H1 (cell line): Measurements from ENCODE around the gene SAFB. TPM values are rescaled to one million over a fixed set of nuclear protein-coding genes. Genes with fewer than 3 reads are reported as not detected.

Experiments
- CTCF ChIA-PET: fragments of 300-600 bp; sonication (Branson Sonifier 250); formaldehyde crosslinking; loops from one replicate; lab custom pipeline; 2021; ENCODE audit not compliant: partially characterized antibody; lab: Charles Lee
- POLR2A ChIA-PET: fragments of 300-600 bp; sonication (Branson Sonifier 250); formaldehyde crosslinking; loops from one replicate; lab custom pipeline; 2021; ENCODE audit warnings: inconsistent platforms; ENCODE audit not compliant: partially characterized antibody; lab: Charles Lee
- DNase-seq, 2 experiments: peaks; one replicate each; pipeline versions ENCODE4 v3.0.0 to v3.0.0-alpha.2; 2010 to 2022; ENCODE audit warnings: low spot score in 2 of 2, low read depth in 1 of 2, mixed read lengths in 1 of 2
- FAIRE-seq: peaks from 2 replicates; lab custom pipeline; 2011; peaks lifted over from hg19 to GRCh38; lab: Jason Lieb, UNC
- H2AFZ ChIP-seq: 2 replicates; pipeline ENCODE4 v1.8.1; 2012; ENCODE audit warnings: low read length, inconsistent platforms
- H2AK5ac ChIP-seq: 2 replicates; pipeline ENCODE4 v1.6.1; 2013; ENCODE audit warnings: low read depth, low read length
- H2BK120ac ChIP-seq: replicated peaks from 2 replicates; pipeline ENCODE3; 2013; ENCODE audit warnings: low read depth, low read length, inconsistent platforms
- H2BK12ac ChIP-seq: 2 replicates; pipeline ENCODE4 v1.6.1; 2013; ENCODE audit warnings: low read depth, low read length
- H2BK15ac ChIP-seq: 2 replicates; pipeline ENCODE4 v1.6.1; 2013; ENCODE audit warnings: low read length
- H2BK20ac ChIP-seq: 2 replicates; pipeline ENCODE4 v1.6.1; 2013; ENCODE audit warnings: low read length
- H2BK5ac ChIP-seq: 2 replicates; pipeline ENCODE4 v1.6.1; 2013; ENCODE audit warnings: low read depth, low read length
- H3K14ac ChIP-seq: 2 replicates; pipeline ENCODE4 v1.6.1; 2013; ENCODE audit warnings: inconsistent platforms; ENCODE audit not compliant: insufficient read length
- H3K18ac ChIP-seq: 2 replicates; pipeline ENCODE4 v1.6.1; 2013; ENCODE audit warnings: low read length; ENCODE audit errors: extremely low read depth
- H3K23ac ChIP-seq: 2 replicates; pipeline ENCODE4 v1.6.1; 2013; ENCODE audit warnings: inconsistent platforms; ENCODE audit not compliant: insufficient read length
- H3K23me2 ChIP-seq: 2 replicates; pipeline ENCODE4 v1.6.1; 2013; ENCODE audit warnings: low read depth, low read length
- H3K27ac ChIP-seq: 2 replicates; pipeline ENCODE4 v1.6.1; 2011; ENCODE audit warnings: low read depth, low read length, inconsistent platforms
- H3K27me3 ChIP-seq, 4 experiments: replicated peaks in 1 of 4; 1 replicate in 1 of 4; 2 replicates in 3 of 4; pipeline versions ENCODE4 v1.6.1 to v1.8.1; 2011 to 2013; ENCODE audit warnings: low read length in 3 of 4, mild to moderate bottlenecking in 3 of 4, inconsistent platforms in 2 of 4, mixed read lengths in 2 of 4, moderate library complexity in 1 of 4; ENCODE audit not compliant: control insufficient read depth in 3 of 4, insufficient read depth in 3 of 4; ENCODE audit errors: extremely low read depth in 1 of 4
- H3K36me3 ChIP-seq, 4 experiments: 2 replicates each; pipeline versions ENCODE4 v1.6.1 to v1.8.1; 2011 to 2013; ENCODE audit warnings: mild to moderate bottlenecking in 4 of 4, low read length in 3 of 4, moderate library complexity in 2 of 4, control low read depth in 1 of 4, inconsistent platforms in 1 of 4; ENCODE audit not compliant: insufficient read depth in 4 of 4, control insufficient read depth in 2 of 4
- H3K4ac ChIP-seq: replicated peaks from 2 replicates; pipeline ENCODE3; 2013; ENCODE audit warnings: low read length, low read depth, mixed read lengths, inconsistent platforms; ENCODE audit not compliant: insufficient read length
- H3K4me1 ChIP-seq, 4 experiments: replicated peaks in 1 of 4; 1 replicate in 1 of 4; 2 replicates in 3 of 4; pipeline versions ENCODE4 v1.6.1 to v1.8.1; 2011 to 2013; ENCODE audit warnings: low read length in 3 of 4, inconsistent platforms in 2 of 4, mixed read lengths in 1 of 4; ENCODE audit not compliant: insufficient read depth in 4 of 4, control insufficient read depth in 3 of 4
- H3K4me2 ChIP-seq, 2 experiments: 2 replicates each; pipeline versions ENCODE4 v1.6.1 to v1.8.1; 2011 to 2013; ENCODE audit warnings: low read depth in 2 of 2, low read length in 2 of 2, control low read depth in 1 of 2, inconsistent platforms in 1 of 2, mild to moderate bottlenecking in 1 of 2; ENCODE audit not compliant: insufficient read depth in 1 of 2
- H3K4me3 ChIP-seq, 4 experiments: fragments of 200-600, 300-600 bp in 1 of 4; sonication (generic), shearing (Covaris generic), sonication (Bioruptor Twin) in 1 of 4; 2 replicates each; pipeline versions ENCODE4 v1.5.1 to v1.8.1; 2011 to 2016; ENCODE audit warnings: low read length in 4 of 4, low read depth in 3 of 4, control low read depth in 2 of 4, inconsistent platforms in 2 of 4, mild to moderate bottlenecking in 2 of 4, mixed read lengths in 1 of 4, moderate library complexity in 1 of 4; ENCODE audit not compliant: insufficient read depth in 2 of 4; ENCODE audit errors: extremely low read depth in 1 of 4
- H3K56ac ChIP-seq: replicated peaks from 2 replicates; pipeline ENCODE3; 2013; ENCODE audit warnings: low read depth, mild to moderate bottlenecking, mixed read lengths, low read length, inconsistent platforms; ENCODE audit not compliant: insufficient read length
- H3K79me1 ChIP-seq: 2 replicates; pipeline ENCODE4 v1.6.1; 2013; ENCODE audit warnings: low read depth, low read length, control low read depth
- H3K79me2 ChIP-seq, 2 experiments: 2 replicates each; pipeline versions ENCODE4 v1.6.1 to v1.8.1; 2012 to 2013; ENCODE audit warnings: low read length in 2 of 2, mild to moderate bottlenecking in 2 of 2, inconsistent platforms in 1 of 2; ENCODE audit not compliant: insufficient read depth in 2 of 2, control insufficient read depth in 1 of 2
- H3K9ac ChIP-seq, 4 experiments: replicated peaks in 1 of 4; 1 replicate in 1 of 4; 2 replicates in 3 of 4; pipeline versions ENCODE4 v1.6.1 to v1.8.1; 2011 to 2013; ENCODE audit warnings: low read depth in 3 of 4, low read length in 3 of 4, control low read depth in 2 of 4, mild to moderate bottlenecking in 2 of 4, moderate library complexity in 2 of 4, inconsistent platforms in 1 of 4; ENCODE audit errors: extremely low read depth in 1 of 4
- H3K9me3 ChIP-seq, 2 experiments: 2 replicates each; pipeline versions ENCODE4 v1.6.1 to v1.8.1; 2012 to 2013; ENCODE audit warnings: mild to moderate bottlenecking in 2 of 2, moderate library complexity in 2 of 2, control low read depth in 1 of 2, inconsistent platforms in 1 of 2, low read depth in 1 of 2, low read length in 1 of 2, mixed read lengths in 1 of 2; ENCODE audit not compliant: insufficient read depth in 2 of 2
- H4K20me1 ChIP-seq, 2 experiments: replicated peaks in 1 of 2; 2 replicates each; pipeline versions ENCODE3 to v1.8.1; 2011 to 2013; ENCODE audit warnings: inconsistent platforms in 2 of 2, low read length in 2 of 2, mild to moderate bottlenecking in 1 of 2; ENCODE audit not compliant: insufficient read depth in 2 of 2, control insufficient read depth in 1 of 2
- H4K5ac ChIP-seq: 2 replicates; pipeline ENCODE4 v1.6.1; 2013; ENCODE audit warnings: low read length, low read depth, mixed read lengths, inconsistent platforms; ENCODE audit not compliant: insufficient read length
- H4K8ac ChIP-seq: 2 replicates; pipeline ENCODE4 v1.8.0; 2013; ENCODE audit warnings: mild to moderate bottlenecking, moderate library complexity, low read length, inconsistent platforms; ENCODE audit not compliant: insufficient read depth; ENCODE audit errors: extremely low read depth
- H4K91ac ChIP-seq: replicated peaks from 2 replicates; pipeline ENCODE3; 2013; ENCODE audit warnings: low read length, mixed read lengths, inconsistent platforms; ENCODE audit not compliant: insufficient read length
- BACH1 ChIP-seq: IDR thresholded peaks from 2 replicates; pipeline ENCODE4 v1.6.1; 2012; ENCODE audit warnings: low read length, improper control_type of control experiment
- CTCF ChIP-seq, 3 experiments: IDR thresholded peaks; 1 replicate in 2 of 3; 2 replicates in 1 of 3; pipeline versions ENCODE4 v1.5.1 to v1.6.1; 2011; ENCODE audit warnings: low read length in 3 of 3, mild to moderate bottlenecking in 3 of 3, inconsistent platforms in 2 of 3, low read depth in 1 of 3, moderate library complexity in 1 of 3; ENCODE audit not compliant: insufficient read depth in 1 of 3; ENCODE audit errors: control extremely low read depth in 1 of 3
- EZH2 ChIP-seq: fragments of 200-600 bp; sonication (generic); IDR thresholded peaks from 2 replicates; pipeline ENCODE4 v1.7.1; 2012; ENCODE audit warnings: low read depth, mild to moderate bottlenecking, moderate library complexity, low read length, inconsistent platforms; ENCODE audit not compliant: severe bottlenecking
- POLR2AphosphoS5 ChIP-seq: IDR thresholded peaks from 2 replicates; pipeline ENCODE4 v1.6.1; 2011; ENCODE audit warnings: low read depth, low read length
- USF2 ChIP-seq: IDR thresholded peaks from 2 replicates; pipeline ENCODE4 v1.6.1; 2011; ENCODE audit warnings: low read length, improper control_type of control experiment
- WGBS, 2 experiments: shearing (Covaris generic) in 1 of 2; methylation state at CpG; one replicate each; pipeline versions ENCODE4 v1.1.6 to v1.1.7; 2013 to 2015; ENCODE audit warnings: low lambda C conversion rate in 2 of 2, mixed read lengths in 2 of 2, inconsistent platforms in 1 of 2, low coverage in 1 of 2, missing lambda C conversion rate in 1 of 2; ENCODE audit not compliant: insufficient replicate concordance in 2 of 2, insufficient coverage in 1 of 2, insufficient read length in 1 of 2; ENCODE audit errors: extremely low coverage in 1 of 2, missing lambda C conversion rate in 1 of 2; 5-methylcytosine and 5-hydroxymethylcytosine counted together
- polyA plus RNA-seq, 7 experiments: library from polyadenylated mRNA; depleted of rRNA in 3 of 7; stranded (reverse) in 5 of 7; unstranded in 2 of 7; fragments of >200 nt in 5 of 7; fragments of 200-250 nt in 2 of 7; gene quantifications; 1 replicate in 5 of 7; 2 replicates in 1 of 7; 4 replicates in 1 of 7; pipeline versions ENCODE4 v1.2.1 to v1.2.3, GENCODE V29; 2011 to 2013; ENCODE audit warnings: missing spikeins in 2 of 7, mixed read lengths in 2 of 7
- total RNA-seq: library from RNA; stranded (reverse); fragmentation: NEBNext Ultra II Directional; extraction: Animal tissue kit (Norgen Biotek cat#: 25700); gene quantifications from 2 replicates; pipeline ENCODE4 v1.2.1, GENCODE V29; 2021

SAFB gene
- total and polyA plus RNA-seq, 2 of the 8 experiments (the other 6 are each of a cell fraction or from before 2014, with no cell fraction given): 27.0 to 110 TPM

GRCh38 chr19:5665781-5666513 lies 43.1 kb downstream of the SAFB start:
- POLR2A ChIA-PET: interaction anchor here (0.8 to 4.1 kb wide), 9 partner anchors 8 to 52 kb away, joined by 3 to 17 read pairs (median 4); partner anchors contain the start of genes SAFB and SAFB2
- Histone ChIP-seq H3K4me2 (no peak overlapping the region), H2BK120ac (no peak overlapping the region), H3K56ac (no peak overlapping the region), H4K5ac (no peak overlapping the region), H3K23me2 (no peaks in the 10 kb centered on the region), H3K4me1 (peaks cover 0 to 9% (median 5%) of the 10 kb centered on the region in 4 experiments; a peak in 5 of 7 replicates), H3K79me1 (0 out of 2 replicates have a peak, but pooled peaks cover 3% of the 10 kb centered on the region), H3K18ac (no peak overlapping the region), H3K9ac (no peak overlapping the region), H2BK15ac (no peak overlapping the region), H4K8ac (no peak overlapping the region; the same call in 1 of the 2 replicates), H2BK12ac (no peak overlapping the region), H4K91ac (no peak overlapping the region), H2BK20ac (no peak overlapping the region), H3K36me3 (peaks cover 45 to 86% (median 66%) of the 10 kb centered on the region in 4 experiments), H3K23ac (no peak overlapping the region), H3K4ac (no peak overlapping the region), H4K20me1 (peaks cover 3 to 12% of the 10 kb centered on the region in 2 experiments), H2AFZ (no peak overlapping the region), H3K9me3 (no peaks in the 10 kb centered on the region), H3K79me2 (no peaks in the 10 kb centered on the region), H3K4me3 (no peak overlapping the region), H3K27ac (no peak overlapping the region), H3K14ac (no peak overlapping the region), H2BK5ac (no peak overlapping the region), H3K27me3 (no peaks in the 10 kb centered on the region), H2AK5ac (no peak overlapping the region)
- TF ChIP-seq EZH2: no peak
- peak; percentile 22; the same call in 1 of the 2 replicates for TF ChIP-seq POLR2AphosphoS5
- TF ChIP-seq CTCF (IDR thresholded peaks at IDR 0.05; ENCODE audit: control extremely low read depth in 1 of 3, insufficient read depth in 1 of 3, low read depth in 1 of 3, low read length in 3 of 3): peak in 1 of 3 experiments; percentile 15; a peak in 1 of 4 replicates
- TF ChIP-seq BACH1: 0 out of 2 replicates have a peak, but pooled peaks have one; percentile 7
- TF ChIP-seq USF2: no peak
- CTCF ChIA-PET: interaction anchor here (0.8 to 2.3 kb wide), 8 partner anchors 10 to 283 kb away, joined by 3 to 11 read pairs (median 3); partner anchors contain the start of gene RPL36
- no peak for DNase-seq
- no peak for FAIRE-seq
- 91% methylated on average over 10 of the region's 10 CpGs; no CpG with 5 or more reads in 1 of the 2 experiments for WGBS, 2 experiments
